CD4-positive, alpha-beta T cell treated with Interferon alpha-2 for 1 hour (primary cell): Measurements from ENCODE around the gene TLCD2.
"Not testable (repeated sequence)": the region's sequence is repeated elsewhere in the genome, so short reads cannot be mapped to it uniquely, and the experiment has no call there.

ENCODE experiments used
- DNase-seq, 2 donors: peaks; one replicate each; pipeline ENCODE4 v3.0.0-alpha.2; 2020 to 2022

TLCD2 gene

DNA sequence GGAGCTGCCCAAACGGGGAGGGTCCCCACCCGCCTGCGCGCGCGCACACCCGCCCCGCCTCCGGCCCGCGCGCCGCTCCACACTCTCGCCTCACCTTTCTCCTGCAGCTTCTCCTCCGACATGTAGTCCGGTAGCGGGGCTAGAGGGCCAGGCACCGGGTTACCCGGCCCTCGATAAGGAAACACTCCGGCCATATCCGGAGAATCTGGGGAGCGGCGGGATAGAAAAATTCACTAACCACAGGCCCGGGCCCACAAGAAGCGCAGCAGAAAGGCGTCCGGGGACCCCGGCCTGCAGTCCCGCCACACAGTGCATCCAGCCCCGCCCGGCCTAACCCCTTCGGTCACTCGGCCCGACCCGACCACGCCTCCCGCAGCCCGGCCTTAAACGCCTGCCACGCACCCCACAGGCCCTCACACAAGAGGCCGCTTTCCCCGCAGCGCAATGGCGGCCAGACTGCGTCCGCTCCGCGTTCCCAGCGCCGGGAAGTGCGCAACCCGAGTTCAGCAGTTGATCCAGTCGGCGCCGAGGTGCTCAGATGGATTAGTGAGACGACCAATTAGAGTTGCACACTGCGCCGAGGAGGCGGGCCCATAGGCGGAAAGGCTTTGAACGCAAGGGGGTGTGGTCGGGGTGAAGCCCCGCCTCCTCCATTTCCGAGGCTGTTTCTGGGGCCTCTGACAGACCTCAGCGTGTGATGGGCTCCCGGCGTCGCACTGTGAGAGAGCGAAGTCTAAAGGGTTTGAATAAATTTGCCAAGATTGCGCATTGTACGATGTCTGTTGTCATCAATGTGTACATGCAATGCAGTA is 25.6 kb downstream of the TLCD2 start, which contains the start of gene PRPF8:
Gene PRPF8, minus strand, starts transcription at position 490 of the 812 bp plus-strand sequence. Its CDS starts 296 bp downstream, at position 194.
- peak; percentile 98 to 99 for DNase-seq

DNA sequence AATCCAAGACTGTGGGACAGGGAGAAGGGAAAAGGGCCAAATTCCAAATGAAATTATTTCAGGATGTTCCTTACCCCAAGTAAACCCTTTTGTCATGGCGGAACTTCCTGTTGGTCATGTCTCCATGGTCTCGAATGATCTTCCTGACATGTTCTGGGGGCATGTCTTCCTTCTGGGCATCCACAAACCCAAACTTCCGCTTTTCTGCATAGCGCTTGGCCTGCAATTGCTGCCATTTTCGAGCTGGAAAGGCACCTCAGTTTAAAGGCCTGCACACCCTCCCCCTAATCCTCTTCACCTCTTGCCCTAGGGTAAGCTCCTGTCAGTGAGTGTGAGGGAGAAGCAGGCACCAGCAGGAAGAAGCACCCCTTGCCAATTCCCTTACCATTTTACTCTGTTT is 26.7 kb downstream of the TLCD2 start:
- no peak for DNase-seq

DNA sequence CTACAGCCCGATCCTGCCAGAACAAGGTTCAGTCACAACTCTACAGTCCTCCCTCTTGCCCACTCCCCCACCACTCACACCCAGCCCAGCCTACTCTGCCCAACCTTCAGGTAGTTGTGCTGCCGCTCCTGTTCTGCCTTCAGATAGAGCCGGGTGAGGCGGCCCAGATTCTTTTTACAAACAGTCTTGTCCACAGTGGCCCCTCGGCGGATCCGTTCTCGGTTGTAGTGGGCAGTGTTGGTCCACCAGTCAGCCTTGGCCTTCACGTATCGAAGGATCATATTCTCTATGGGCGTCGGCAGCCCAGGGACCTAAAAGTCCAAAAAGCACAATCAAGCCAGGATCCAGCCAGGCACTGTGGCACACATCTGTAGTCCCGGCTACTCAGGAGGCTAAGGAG is 33.8 kb downstream of the TLCD2 start:
- DNase-seq, result no peak

DNA sequence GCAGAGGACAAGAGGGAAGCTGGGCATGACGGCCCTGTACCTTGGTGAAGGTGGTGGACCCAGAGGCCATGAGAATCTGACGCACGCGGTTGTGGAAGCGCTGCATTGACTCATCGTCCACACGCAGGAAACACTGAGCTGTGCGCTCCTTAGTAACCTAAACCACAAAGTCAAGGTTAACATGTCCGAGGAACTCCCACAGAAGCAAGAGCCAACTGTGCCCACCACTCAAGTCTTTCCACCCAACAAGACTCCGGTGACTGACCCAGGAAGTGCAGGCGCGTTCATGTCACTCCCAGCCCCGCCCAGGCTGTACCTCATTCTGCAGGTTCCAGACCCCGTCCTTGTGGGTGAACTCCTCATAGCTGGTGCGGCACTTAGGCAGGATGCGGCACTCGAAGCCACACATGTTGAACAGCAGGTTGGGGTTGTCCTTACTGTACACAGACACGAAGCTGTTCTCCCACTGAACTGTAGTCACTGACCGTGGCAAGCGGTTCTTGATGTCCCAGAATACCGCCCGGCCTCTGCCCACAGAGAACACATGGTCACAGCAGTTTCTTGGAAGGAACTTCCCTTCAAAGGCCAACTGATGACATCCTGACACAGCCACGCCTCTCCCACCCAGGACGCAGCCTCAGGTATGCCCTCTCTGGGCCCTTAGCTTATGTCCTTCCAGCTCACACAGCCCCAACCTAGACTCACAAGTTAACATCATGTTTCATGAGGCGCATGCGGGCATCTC is 37.0 kb downstream of the TLCD2 start:
- DNase-seq, result peak in 1 of 2 donors; percentile 28

DNA sequence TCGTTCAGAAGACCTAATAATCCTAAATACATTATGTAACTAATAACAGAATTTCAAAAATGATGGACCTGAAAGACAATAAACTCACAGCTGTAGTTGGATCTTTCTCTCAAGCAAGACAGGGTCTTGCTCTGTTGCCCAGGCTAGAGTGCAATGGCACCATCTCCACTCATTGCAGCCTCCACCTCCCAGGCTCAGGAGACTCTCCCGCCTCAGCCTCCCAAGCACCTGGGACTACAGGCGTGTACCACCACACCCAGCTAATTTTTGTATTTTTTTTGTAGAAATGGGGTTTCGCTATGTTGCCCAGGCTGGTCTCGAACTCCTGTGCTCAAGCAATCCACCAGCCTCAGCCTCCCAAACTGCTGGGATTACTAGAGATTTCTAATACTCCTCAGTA is 46.2 kb downstream of the TLCD2 start:
- DNase-seq, result not testable (repeated sequence)

DNA sequence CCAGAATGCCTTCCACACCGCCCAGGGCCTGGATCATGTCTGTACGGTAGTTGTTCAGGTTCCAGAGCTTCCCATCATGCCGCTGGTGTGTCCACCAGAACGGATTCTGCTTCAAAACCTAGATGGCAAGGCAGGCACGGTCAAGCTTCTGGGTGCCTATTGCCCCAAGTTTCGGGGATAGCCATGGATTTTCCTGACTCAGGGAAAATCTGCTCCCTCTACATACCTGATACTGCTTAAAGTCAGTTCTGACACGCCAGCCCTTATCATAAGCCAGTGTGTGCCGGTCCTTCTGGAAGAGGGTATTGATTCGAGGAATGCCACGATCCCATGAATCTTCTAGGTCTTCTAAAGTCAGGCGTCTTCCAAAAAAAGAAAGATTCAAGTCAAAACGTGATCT is 49.1 kb downstream of the TLCD2 start:
- DNase-seq, result no peak

DNA sequence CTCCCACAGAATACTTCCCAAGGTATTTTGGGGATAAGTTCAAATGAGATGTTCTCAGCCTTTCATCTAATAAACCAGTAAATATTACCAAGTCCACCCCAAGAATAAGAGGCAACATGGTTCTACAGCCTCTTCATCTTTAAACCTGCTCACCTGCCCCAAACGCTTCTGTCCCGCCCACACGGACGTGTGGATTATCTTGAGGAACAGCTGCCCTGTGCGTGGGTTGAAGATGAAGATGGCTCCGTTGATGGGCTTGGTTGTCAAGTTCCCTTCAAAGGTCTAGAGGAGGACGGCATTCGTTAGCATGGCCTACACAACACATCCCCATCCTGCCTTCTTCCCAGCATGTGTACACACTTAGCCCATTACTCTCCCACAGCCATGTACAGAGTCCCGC is 52.1 kb downstream of the TLCD2 start:
- no peak for DNase-seq

DNA sequence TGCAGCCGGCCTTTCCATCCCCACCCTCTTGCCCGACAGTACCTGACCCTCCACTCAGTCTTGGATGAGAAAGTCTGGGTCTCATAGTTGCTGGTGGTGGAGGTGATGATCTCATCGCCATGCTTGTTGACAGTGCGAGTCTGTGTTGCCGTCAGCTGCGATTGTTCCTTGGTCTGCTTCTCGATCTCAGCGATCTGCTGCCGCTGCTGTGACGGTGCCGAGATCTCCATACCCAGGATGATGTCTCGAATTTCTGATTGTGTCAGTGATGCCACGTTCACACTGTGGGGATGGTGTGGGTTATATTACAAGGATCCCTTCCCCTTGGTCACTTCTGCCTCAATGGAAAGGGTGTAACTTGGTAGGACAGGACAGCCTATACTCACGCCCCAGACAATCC is 56.4 kb downstream of the TLCD2 start:
- no peak for DNase-seq

DNA sequence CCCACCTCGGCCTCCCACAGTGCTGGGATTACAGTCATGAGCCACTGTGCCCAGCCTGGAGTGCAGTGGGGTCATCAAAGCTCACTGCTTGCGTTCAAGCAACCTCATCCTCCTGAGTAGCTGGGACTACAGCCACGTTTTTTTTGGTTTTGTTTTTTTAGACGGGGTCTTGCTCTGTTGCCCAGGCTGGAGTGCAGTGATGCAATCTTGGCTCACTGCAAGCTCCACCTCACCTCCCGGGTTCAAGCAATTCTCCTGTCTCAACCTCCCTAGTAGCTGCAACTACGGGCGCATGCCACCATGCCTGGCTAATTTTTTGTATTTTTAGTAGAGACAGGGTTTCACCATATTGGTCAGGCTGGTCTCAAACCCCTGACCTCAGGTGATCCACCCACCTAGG is 57.4 kb downstream of the TLCD2 start:
- not testable (repeated sequence) for DNase-seq
